ENCODE results near the gene MOB4.

MOB4 gene

GRCh38 chr2:197513915-197514314, 2.0 kb upstream of the MOB4 start:
- DNase-seq (ENCODE audit: low read depth): no peak
- in situ Hi-C loops (cut with HindIII; ENCODE audit: low sequenced_read_pairs): loop anchor here (5.0 kb wide), 1 partner anchor 38 kb away; no protein-coding TSS in a partner anchor
- TF ChIP-seq CTCF (IDR thresholded peaks at IDR 0.05; ENCODE audit: low read depth, low read length, missing control alignments): no peak
- no peak overlapping the region for H3K4me3 ChIP-seq (ENCODE audit: low read depth, low read length)

GRCh38 chr2:197514754-197515153, 1.1 kb upstream of the MOB4 start:
- TF ChIP-seq CTCF (IDR thresholded peaks at IDR 0.05; ENCODE audit: low read depth, low read length, missing control alignments): no peak
- DNase-seq (ENCODE audit: low read depth): no peak
- in situ Hi-C loops (cut with HindIII; ENCODE audit: low sequenced_read_pairs): loop anchor here (5.0 kb wide), 1 partner anchor 38 kb away; no protein-coding TSS in a partner anchor

GRCh38 chr2:197515315-197515738, 539 bp upstream of the MOB4 start:
- TF ChIP-seq CTCF (IDR thresholded peaks at IDR 0.05; ENCODE audit: low read depth, low read length, missing control alignments): no peak
- DNase-seq (ENCODE audit: low read depth): no peak
- peak overlapping the region; percentile 79 for H3K4me3 ChIP-seq (ENCODE audit: low read depth, low read length)
- in situ Hi-C loops (cut with HindIII; ENCODE audit: low sequenced_read_pairs): no loop called here

More at GRCh38 chr2:197514754-197515153, 1.1 kb upstream of the MOB4 start:
- H3K4me3 ChIP-seq (ENCODE audit: low read depth, low read length): no peak overlapping the region

GRCh38 chr2:197516393-197516761, 511 bp downstream of the MOB4 start:
- H3K4me3 ChIP-seq (ENCODE audit: low read depth, low read length): peak overlapping the region; percentile 79
- no peak for DNase-seq (ENCODE audit: low read depth)
- no peak for TF ChIP-seq CTCF (IDR thresholded peaks at IDR 0.05; ENCODE audit: low read depth, low read length, missing control alignments)
- in situ Hi-C loops (cut with HindIII; ENCODE audit: low sequenced_read_pairs): no loop called here

GRCh38 chr2:197517150-197517549, 1.3 kb downstream of the MOB4 start:
- in situ Hi-C loops (cut with HindIII; ENCODE audit: low sequenced_read_pairs): no loop called here
- DNase-seq (ENCODE audit: low read depth): no peak
- no peak for TF ChIP-seq CTCF (IDR thresholded peaks at IDR 0.05; ENCODE audit: low read depth, low read length, missing control alignments)
- H3K4me3 ChIP-seq (ENCODE audit: low read depth, low read length): peak overlapping the region; percentile 79

GRCh38 chr2:197538412-197538811, 22.5 kb downstream of the MOB4 start:
- DNase-seq (ENCODE audit: low read depth): peak; percentile 28
- no peak for TF ChIP-seq CTCF (IDR thresholded peaks at IDR 0.05; ENCODE audit: low read depth, low read length, missing control alignments)
- H3K4me3 ChIP-seq (ENCODE audit: low read depth, low read length): no peak overlapping the region
- in situ Hi-C loops (cut with HindIII; ENCODE audit: low sequenced_read_pairs): no loop called here

GRCh38 chr2:197539734-197540133, 23.9 kb downstream of the MOB4 start:
- in situ Hi-C loops (cut with HindIII; ENCODE audit: low sequenced_read_pairs): no loop called here
- no peak overlapping the region for H3K4me3 ChIP-seq (ENCODE audit: low read depth, low read length)
- TF ChIP-seq CTCF (IDR thresholded peaks at IDR 0.05; ENCODE audit: low read depth, low read length, missing control alignments): no peak
- no peak for DNase-seq (ENCODE audit: low read depth)

Measured in astrocyte of the cerebellum (primary cell).